ENCODE measurements around the gene DEAF1.
"Not testable (repeated sequence)": the region's sequence is repeated elsewhere in the genome, so short reads cannot be mapped to it uniquely, and the experiment has no call there.

- not testable (repeated sequence) for TF ChIP-seq CTCF, EP300, POLR2A (IDR thresholded peaks at IDR 0.05)
Measured at GRCh38 chr11:654444-654843, 40.6 kb downstream of the DEAF1 start.

Measured in suprapubic skin (tissue), 3 donors.